Adrenal gland (tissue), 12 donors: ENCODE measurements around the gene TFR2. TPM values are rescaled to one million over a fixed set of nuclear protein-coding genes. Genes with fewer than 3 reads are reported as not detected.

ENCODE experiments used
- DNase-seq, 7 donors: peaks; one replicate each; pipeline ENCODE4 v3.0.0-alpha.2; 2019 to 2020
- H3K27ac ChIP-seq, 5 donors: fragments of 200-600 bp; sonication (generic) in 4 of 5; 1 replicate in 3 of 5; 2 replicates in 2 of 5; pipeline versions ENCODE4 v1.5.1 to v1.8.0; 2016 to 2020; ENCODE audit warnings: mild to moderate bottlenecking in 1 of 5
- H3K27me3 ChIP-seq: fragments of 200-600 bp; 2 replicates; pipeline ENCODE4 v1.8.0; 2021
- H3K36me3 ChIP-seq, 2 donors: fragments of 200-600 bp; replicated peaks in 1 of 2; 1 replicate in 1 of 2; 2 replicates in 1 of 2; pipeline versions ENCODE4 v1.5.1 to v1.8.0; 2018 to 2022
- H3K4me1 ChIP-seq, 2 donors: fragments of 200-600 bp; replicated peaks in 1 of 2; 1 replicate in 1 of 2; 2 replicates in 1 of 2; pipeline versions ENCODE4 v1.5.1 to v1.8.0; 2018 to 2021
- H3K4me3 ChIP-seq, 4 donors: fragments of 200-600 bp; sonication (generic) in 3 of 4; one replicate each; pipeline ENCODE4 v1.5.1; 2016 to 2018
- H3K9me3 ChIP-seq, 3 donors: fragments of 200-600 bp; sonication (generic) in 1 of 3; replicated peaks in 1 of 3; 1 replicate in 2 of 3; 2 replicates in 1 of 3; pipeline versions ENCODE4 v1.5.1 to v1.8.0; 2016 to 2021
- CTCF ChIP-seq, 6 experiments: fragments of 450-650 bp in 4 of 6; fragments of 200-600 bp in 2 of 6; sonication (generic) in 1 of 6; IDR thresholded peaks; 1 replicate in 5 of 6; 2 replicates in 1 of 6; pipeline versions ENCODE4 v1.5.1 to v1.8.0; 2016 to 2021; ENCODE audit warnings: antibody characterized with exemption in 6 of 6, mild to moderate bottlenecking in 2 of 6, moderate library complexity in 1 of 6
- POLR2A ChIP-seq, 2 donors: fragments of 450-650 bp; IDR thresholded peaks; one replicate each; pipeline ENCODE4 v1.6.1; 2017; ENCODE audit warnings: antibody characterized with exemption in 2 of 2, mild to moderate bottlenecking in 2 of 2, moderate library complexity in 1 of 2
- WGBS, 4 donors: extraction: QIAGEN DNeasy Blood & Tissue Kit in 2 of 4; methylation state at CpG; one replicate each; pipeline versions ENCODE4 v1.1.5 to v1.1.7; 2013 to 2017; 5-methylcytosine and 5-hydroxymethylcytosine counted together
- intact Hi-C, 2 donors: fragments of 100-400 bp; cut with DNase I; formaldehyde crosslinking; loops; one replicate each; pipeline versions ENCODE4 v1.14.1 to v1.15.0; 2022 to 2023
- polyA plus RNA-seq, 3 donors: library from polyadenylated mRNA; stranded (reverse); fragments of 200-250 nt in 2 of 3; fragments of 350-450 nt in 1 of 3; fragmentation: Illumina TruSeq in 1 of 3; extraction: RNeasy Lipid Tissue Mini Kit (QIAGEN cat#74804) in 1 of 3; gene quantifications; one replicate each; pipeline ENCODE4 v1.2.3, GENCODE V29; 2013 to 2014
- total RNA-seq, 9 donors: library from RNA; depleted of rRNA in 4 of 9; stranded (reverse); fragments of >200 nt in 4 of 9; fragments of 120-200 nt in 1 of 9; fragmentation: NEBNext Ultra II Directional in 1 of 9; extraction: Animal tissue kit (Norgen Biotek cat#: 25700) in 1 of 9; gene quantifications; one replicate each; pipeline versions ENCODE4 v1.1.0 to v1.2.4, GENCODE V29; 2013 to 2023
- donor health status: healthy with polysubstance abuse.
- donor health status: Bipolar disorder and iron deficiency.
- donor health status: DM: yes; HTN: yes; CAD: no.
- donor health status: DM: no; HTN: no; CAD: no.
- donor health status: DM: no; HTN: no; CAD: no.
- donor health status: DM: yes; HTN: yes; CAD: no.

Gene TFR2
- total and polyA plus RNA-seq, 12 donors: 0.24 to 6.7 (median 1.3) TPM

- WGBS, 4 donors: 3 to 7% (median 4%) methylated on average over 17 to 37 of the region's 37 CpGs
- no peak for TF ChIP-seq CTCF (IDR thresholded peaks at IDR 0.05)
- peak in 1 of 2 donors; percentile 25 for TF ChIP-seq POLR2A (IDR thresholded peaks at IDR 0.05)
Observed at GRCh38 chr7:100626530-100627237, 14.7 kb downstream of the TFR2 start.

GRCh38 chr7:100626055-100626454 lies 15.3 kb downstream of the TFR2 start:
- Histone ChIP-seq H3K9me3 (no peaks in the 10 kb centered on the region), H3K36me3 (no peaks in the 10 kb centered on the region), H3K4me3 (peak overlapping the region in 1 of 4 donors; percentile 21), H3K27ac (no peak overlapping the region), H3K27me3 (no peaks in the 10 kb centered on the region), H3K4me1 (peaks cover 5 to 7% of the 10 kb centered on the region in 2 donors)
- intact Hi-C loops: loop anchor here in 1 of 2 donors (5.0 kb wide), 1 partner anchor 46 kb away; the partner anchor contains the start of gene GNB2
- TF ChIP-seq POLR2A (IDR thresholded peaks at IDR 0.05) (no peak), CTCF (IDR thresholded peaks at IDR 0.05) (no peak)
- 9 to 23% (median 19%) methylated on average over 3 of the region's 3 CpGs for WGBS, 4 donors
- no peak for DNase-seq

More at GRCh38 chr7:100626530-100627237, 14.7 kb downstream of the TFR2 start:
- H3K27ac ChIP-seq: peak overlapping the region in 3 of 5 donors; percentile 38 to 56 (median 44)
- peak; percentile 88 to 95 (median 90) for DNase-seq
- H3K9me3 ChIP-seq: no peaks in the 10 kb centered on the region
- no peaks in the 10 kb centered on the region for H3K36me3 ChIP-seq
- peaks cover 4 to 5% of the 10 kb centered on the region in 2 donors for H3K4me1 ChIP-seq
- H3K27me3 ChIP-seq: no peaks in the 10 kb centered on the region
- intact Hi-C loops: loop anchor here in 1 of 2 donors (5.0 kb wide), 1 partner anchor 46 kb away; the partner anchor contains the start of gene GNB2
- H3K4me3 ChIP-seq: peak overlapping the region in 1 of 4 donors; percentile 21

GRCh38 chr7:100623951-100624824 lies 17.2 kb downstream of the TFR2 start:
- DNase-seq: no peak
- H3K4me3 ChIP-seq: no peak overlapping the region
- H3K27ac ChIP-seq: no peak overlapping the region
- H3K4me1 ChIP-seq: peaks cover 5 to 7% of the 10 kb centered on the region in 2 donors
- H3K27me3 ChIP-seq: no peaks in the 10 kb centered on the region
- WGBS, 4 donors: 83 to 88% (median 86%) methylated on average over 15 of the region's 15 CpGs
- no peaks in the 10 kb centered on the region for H3K9me3 ChIP-seq
- no peak for TF ChIP-seq CTCF (IDR thresholded peaks at IDR 0.05)
- no peak for TF ChIP-seq POLR2A (IDR thresholded peaks at IDR 0.05)
- intact Hi-C loops: no loop called here
- H3K36me3 ChIP-seq: no peaks in the 10 kb centered on the region

- WGBS, 4 donors: 32 to 57% (median 44%) methylated on average over 8 of the region's 8 CpGs
- Histone ChIP-seq H3K4me1 (peaks cover 0 to 3% of the 10 kb centered on the region in 2 donors), H3K27me3 (no peaks in the 10 kb centered on the region), H3K27ac (peak overlapping the region; percentile 52 to 91 (median 70)), H3K36me3 (no peaks in the 10 kb centered on the region), H3K9me3 (no peaks in the 10 kb centered on the region), H3K4me3 (no peak overlapping the region)
- DNase-seq: peak; percentile 82 to 94 (median 89)
- TF ChIP-seq CTCF (IDR thresholded peaks at IDR 0.05) (no peak), POLR2A (IDR thresholded peaks at IDR 0.05) (peak in 1 of 2 donors; percentile 31)
- intact Hi-C loops: no loop called here
Observed at GRCh38 chr7:100621554-100621953, 19.8 kb downstream of the TFR2 start.
